Measurements from ENCODE around the gene MYH10. TPM values are rescaled to one million over a fixed set of nuclear protein-coding genes. Genes with fewer than 3 reads are reported as not detected.

MYH10 gene
- total and polyA plus RNA-seq, 7 donors: 1.8 to 34.2 (median 1.9) TPM

- intact Hi-C loops (cut with DNase I): no loop called here
- Histone ChIP-seq H3K9me3 (no peaks in the 10 kb centered on the region), H3K36me3 (ENCODE audit: insufficient read depth in 1 of 2, low read depth in 1 of 2) (no peaks in the 10 kb centered on the region), H3K27ac (no peak overlapping the region), H3K4me1 (no peaks in the 10 kb centered on the region), H3K27me3 (ENCODE audit: insufficient read depth in 3 of 3, low read length in 2 of 3) (no peaks in the 10 kb centered on the region), H3K4me3 (no peak overlapping the region)
- DNase-seq: no peak
- 82 to 96% (median 84%) methylated on average over 3 of the region's 3 CpGs for WGBS, 3 donors
- no peak for ATAC-seq
- no peak for TF ChIP-seq CTCF (IDR thresholded peaks at IDR 0.05)
Observed at GRCh38 chr17:8618825-8619224, 11.7 kb downstream of the MYH10 start.

- no peak overlapping the region for H3K27ac ChIP-seq
- ATAC-seq: no peak
- no peaks in the 10 kb centered on the region for H3K27me3 ChIP-seq (ENCODE audit: insufficient read depth in 3 of 3, low read length in 2 of 3)
- TF ChIP-seq CTCF (IDR thresholded peaks at IDR 0.05): no peak
- H3K4me3 ChIP-seq: no peak overlapping the region
- no peak for DNase-seq
- intact Hi-C loops (cut with DNase I): no loop called here
- no peaks in the 10 kb centered on the region for H3K36me3 ChIP-seq (ENCODE audit: insufficient read depth in 1 of 2, low read depth in 1 of 2)
- H3K9me3 ChIP-seq: no peaks in the 10 kb centered on the region
- WGBS, 3 donors: 74 to 76% (median 75%) methylated on average over 2 of the region's 2 CpGs
- H3K4me1 ChIP-seq: no peaks in the 10 kb centered on the region
Observed at GRCh38 chr17:8614988-8615387, 15.5 kb downstream of the MYH10 start.

- Histone ChIP-seq H3K36me3 (ENCODE audit: insufficient read depth in 1 of 2, low read depth in 1 of 2) (no peaks in the 10 kb centered on the region), H3K4me3 (peak overlapping the region; percentile 29), H3K27ac (peak overlapping the region; percentile 24), H3K4me1 (no peaks in the 10 kb centered on the region), H3K9me3 (no peaks in the 10 kb centered on the region), H3K27me3 (ENCODE audit: insufficient read depth in 3 of 3, low read length in 2 of 3) (no peaks in the 10 kb centered on the region)
- no peak for DNase-seq
- peak in 1 of 4 donors; percentile 58 for ATAC-seq
- intact Hi-C loops (cut with DNase I): no loop called here
- 15 to 24% (median 15%) methylated on average over 8 of the region's 8 CpGs for WGBS, 3 donors
- TF ChIP-seq CTCF (IDR thresholded peaks at IDR 0.05): no peak
Observed at GRCh38 chr17:8611619-8612298, 18.8 kb downstream of the MYH10 start.

DNA sequence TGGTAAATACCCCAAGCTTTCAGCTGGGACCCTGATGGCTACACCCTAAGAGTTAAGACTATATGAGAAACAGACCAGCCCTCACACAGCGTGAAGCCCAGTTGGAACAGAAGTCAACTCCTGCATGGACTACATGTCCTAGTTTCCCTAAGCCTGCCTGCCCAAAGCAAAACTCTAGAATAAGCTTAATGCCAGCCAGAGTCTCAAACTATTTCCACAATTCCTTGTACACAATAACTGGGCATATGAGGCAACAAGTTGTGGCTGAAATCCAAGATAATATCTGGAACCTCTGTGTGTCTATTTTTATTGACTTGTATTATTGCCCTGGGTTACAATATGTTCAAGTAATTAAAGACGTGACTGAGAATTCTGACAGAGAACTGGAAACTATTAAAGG lies 19.4 kb downstream of the MYH10 start:
- H3K4me1 ChIP-seq: no peaks in the 10 kb centered on the region
- H3K27me3 ChIP-seq (ENCODE audit: insufficient read depth in 3 of 3, low read length in 2 of 3): no peaks in the 10 kb centered on the region
- H3K9me3 ChIP-seq: no peaks in the 10 kb centered on the region
- intact Hi-C loops (cut with DNase I): no loop called here
- TF ChIP-seq CTCF (IDR thresholded peaks at IDR 0.05): no peak
- WGBS, 3 donors: 3 to 11% (median 6%) methylated on average over 2 of the region's 2 CpGs
- H3K36me3 ChIP-seq (ENCODE audit: insufficient read depth in 1 of 2, low read depth in 1 of 2): no peaks in the 10 kb centered on the region
- DNase-seq (no peak), ATAC-seq (peak in 3 of 4 donors; percentile 53 to 84 (median 65))
- H3K27ac ChIP-seq: peak overlapping the region; percentile 24
- H3K4me3 ChIP-seq: peak overlapping the region; percentile 29

GRCh38 chr17:8610558-8610957 lies 20.0 kb downstream of the MYH10 start:
- ATAC-seq: no peak
- intact Hi-C loops (cut with DNase I): no loop called here
- Histone ChIP-seq H3K9me3 (no peaks in the 10 kb centered on the region), H3K4me3 (no peak overlapping the region), H3K27me3 (ENCODE audit: insufficient read depth in 3 of 3, low read length in 2 of 3) (no peaks in the 10 kb centered on the region), H3K27ac (no peak overlapping the region), H3K36me3 (ENCODE audit: insufficient read depth in 1 of 2, low read depth in 1 of 2) (no peaks in the 10 kb centered on the region), H3K4me1 (no peaks in the 10 kb centered on the region)
- no peak for TF ChIP-seq CTCF (IDR thresholded peaks at IDR 0.05)
- no peak for DNase-seq
- 86 to 89% (median 88%) methylated on average over 2 of the region's 2 CpGs for WGBS, 3 donors

Measured in psoas muscle (tissue), 8 donors.